ENCODE data around the gene RBM17.
"Not testable (repeated sequence)": the region's sequence is repeated elsewhere in the genome, so short reads cannot be mapped to it uniquely, and the experiment has no call there.

Gene RBM17

DNA sequence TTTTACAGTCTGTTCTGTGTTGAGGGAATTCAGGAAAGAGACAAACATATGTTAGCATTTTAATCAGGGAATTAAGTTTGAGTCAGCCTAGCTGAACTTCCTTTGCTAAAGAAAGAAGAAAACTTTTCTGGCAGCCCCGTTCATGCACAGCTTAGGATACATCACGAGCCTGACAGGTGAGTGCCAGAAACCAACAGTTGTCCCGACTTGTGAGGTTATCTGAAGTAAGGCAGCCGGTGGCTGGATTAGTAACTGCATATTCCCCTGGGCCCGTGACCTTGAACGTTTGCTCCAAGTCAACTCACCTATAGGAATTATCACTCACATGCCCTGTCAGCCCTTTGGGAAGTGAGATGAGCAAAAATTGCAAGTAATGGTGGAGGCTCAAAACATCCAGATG lies 24.1 kb downstream of the RBM17 start:
- no peak for DNase-seq (ENCODE audit: low spot score)

DNA sequence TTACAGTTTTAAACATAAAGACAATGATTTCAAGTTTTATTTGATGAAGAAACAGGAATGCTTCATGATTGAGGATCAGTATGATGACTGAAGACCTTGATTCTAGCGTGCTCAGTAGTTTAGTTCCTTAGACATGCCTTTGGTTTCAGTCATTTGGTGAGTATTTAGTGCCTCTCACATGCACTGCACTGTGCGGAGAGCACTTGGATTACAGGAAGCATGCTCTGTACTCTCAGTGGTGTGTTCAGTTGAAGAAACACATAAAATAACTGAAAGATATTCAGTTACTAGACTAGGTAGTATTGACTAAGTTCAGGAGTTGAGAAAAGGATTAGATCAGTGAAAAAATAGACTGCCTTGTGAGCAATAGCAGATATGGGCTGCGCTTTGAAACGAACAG lies 25.5 kb downstream of the RBM17 start:
- no peak for DNase-seq (ENCODE audit: low spot score)

DNA sequence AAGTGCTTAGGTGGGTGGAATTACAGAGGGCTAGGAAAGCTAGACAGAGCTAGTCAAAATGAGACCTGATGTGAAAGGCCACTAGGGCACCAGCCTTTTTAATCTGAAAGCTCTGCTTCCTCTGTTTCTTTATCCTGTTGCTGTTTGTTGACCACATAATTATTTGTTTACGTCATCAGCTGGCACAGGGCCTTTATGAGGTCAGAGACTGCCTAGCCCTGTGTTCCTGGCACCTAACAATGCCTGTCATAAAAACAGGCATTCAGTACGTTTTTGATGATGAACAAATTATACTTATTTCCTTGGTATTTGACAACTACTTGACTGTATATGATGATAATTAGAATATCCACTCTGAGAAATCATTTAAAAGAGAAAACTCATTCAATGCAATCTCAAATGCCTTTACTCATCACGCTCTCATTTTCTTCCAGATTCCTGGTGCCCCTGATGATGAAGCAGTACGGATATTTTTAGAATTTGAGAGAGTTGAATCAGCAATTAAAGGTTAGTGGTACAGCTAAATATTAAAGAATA lies 26.0 kb downstream of the RBM17 start:
- peak; percentile 86 for DNase-seq (ENCODE audit: low spot score)

DNA sequence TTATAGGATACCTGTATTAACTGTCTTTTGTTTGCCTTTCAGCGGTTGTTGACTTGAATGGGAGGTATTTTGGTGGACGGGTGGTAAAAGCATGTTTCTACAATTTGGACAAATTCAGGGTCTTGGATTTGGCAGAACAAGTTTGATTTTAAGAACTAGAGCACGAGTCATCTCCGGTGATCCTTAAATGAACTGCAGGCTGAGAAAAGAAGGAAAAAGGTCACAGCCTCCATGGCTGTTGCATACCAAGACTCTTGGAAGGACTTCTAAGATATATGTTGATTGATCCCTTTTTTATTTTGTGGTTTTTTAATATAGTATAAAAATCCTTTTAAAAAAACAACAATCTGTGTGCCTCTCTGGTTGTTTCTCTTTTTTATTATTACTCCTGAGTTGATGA lies 26.6 kb downstream of the RBM17 start:
- no peak for DNase-seq (ENCODE audit: low spot score)

DNA sequence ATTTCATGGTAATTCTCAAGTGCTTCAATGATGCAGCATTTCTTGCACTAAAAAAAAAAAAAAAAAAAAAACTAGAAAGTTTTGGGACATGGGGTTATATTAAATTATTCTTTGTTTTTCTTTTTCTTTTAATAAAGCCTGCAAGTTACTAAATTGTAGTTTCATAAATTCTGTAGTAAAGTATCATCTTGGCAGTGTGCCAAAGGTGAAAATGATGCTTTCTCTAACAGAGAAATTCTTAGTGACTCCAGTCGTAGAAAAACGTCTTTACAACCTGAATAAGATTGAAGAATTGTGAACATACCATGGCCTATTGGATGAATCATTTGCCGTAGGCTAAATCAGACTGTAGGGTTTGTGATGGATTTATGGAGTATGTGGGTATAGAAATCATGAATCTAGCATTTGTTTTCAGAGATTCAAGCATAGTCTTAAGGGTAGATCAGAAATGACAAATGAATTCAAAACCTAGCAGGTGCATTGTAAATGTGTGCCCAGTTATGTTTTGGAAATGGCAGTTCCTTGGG lies 27.1 kb downstream of the RBM17 start:
- no peak for DNase-seq (ENCODE audit: low spot score)

DNA sequence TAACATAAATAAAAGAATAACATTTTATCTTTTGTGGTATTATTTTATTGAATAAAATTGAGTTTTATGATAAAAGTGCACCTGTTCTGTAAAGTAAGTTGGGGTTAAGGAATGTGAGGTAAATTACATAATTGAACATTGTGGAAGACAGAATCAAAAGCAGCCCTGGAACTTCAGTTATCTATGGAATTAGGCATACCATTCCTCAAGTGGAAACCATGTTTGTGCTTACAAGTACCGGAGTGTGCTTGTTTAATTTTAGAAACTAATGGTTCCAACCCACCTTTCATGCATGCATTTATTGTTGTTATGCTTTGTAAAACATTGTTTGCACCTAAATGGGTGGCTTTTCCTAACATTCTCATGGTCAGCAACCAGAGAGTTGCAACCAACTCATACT lies 28.0 kb downstream of the RBM17 start:
- no peak for DNase-seq (ENCODE audit: low spot score)

DNA sequence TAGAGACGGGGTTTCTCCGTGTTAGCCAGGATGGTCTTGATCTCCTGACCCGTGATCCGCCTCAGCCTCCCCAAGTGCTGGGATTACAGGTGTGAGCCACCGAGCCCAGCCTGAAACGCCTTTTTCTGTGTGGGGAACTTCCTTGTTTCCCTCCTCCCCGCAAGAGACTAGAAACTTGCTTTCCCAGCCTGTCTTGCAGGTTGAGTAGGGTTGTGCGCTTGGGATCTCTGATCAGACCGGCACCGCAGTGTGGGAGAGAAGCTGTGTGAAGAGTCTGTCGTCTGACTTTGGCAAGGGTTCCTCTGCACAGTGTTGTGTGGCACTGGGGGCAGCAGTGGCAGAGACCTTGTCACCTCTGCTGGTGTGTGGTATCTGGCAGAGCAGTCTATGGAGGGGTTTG lies 28.9 kb downstream of the RBM17 start:
- no peak for DNase-seq (ENCODE audit: low spot score)

DNA sequence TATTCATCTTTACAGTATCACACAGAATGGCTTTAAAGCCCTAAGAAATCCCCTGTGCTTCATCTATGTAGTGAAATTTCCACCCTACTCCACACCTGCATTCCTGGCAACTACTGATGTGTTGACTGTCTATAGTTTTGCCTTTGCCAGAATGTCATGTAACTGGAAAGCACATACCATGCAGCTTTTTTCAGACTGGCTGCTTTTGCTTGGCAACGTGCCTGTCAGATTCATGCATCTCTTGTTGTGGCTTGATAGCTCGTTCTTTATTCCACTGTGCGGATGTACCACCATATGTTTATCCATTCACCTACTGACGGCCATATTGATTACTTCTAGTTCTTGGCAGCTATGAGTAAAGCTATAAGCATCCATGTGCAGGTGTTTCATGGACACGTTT lies 30.6 kb downstream of the RBM17 start:
- no peak for DNase-seq (ENCODE audit: low spot score)

DNA sequence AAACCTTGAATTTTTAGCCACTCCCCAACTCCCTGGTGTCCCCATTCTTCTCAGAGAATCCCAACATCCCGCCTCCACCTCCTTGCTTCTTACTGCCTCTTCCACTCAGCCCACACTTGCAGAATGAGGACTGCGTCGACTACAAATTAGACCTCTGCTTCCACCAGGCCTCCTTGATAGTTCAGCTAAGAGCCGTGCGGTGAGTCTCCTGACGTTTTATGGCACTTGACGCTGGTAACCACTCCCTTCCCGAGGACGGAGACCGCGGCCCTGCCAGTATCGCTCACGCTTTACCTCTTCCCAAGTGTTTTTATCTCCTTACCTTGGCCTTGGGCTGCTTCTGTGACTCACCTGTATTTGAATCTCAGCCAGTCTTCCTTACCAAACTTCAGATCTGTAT lies 31.1 kb downstream of the RBM17 start:
- no peak for DNase-seq (ENCODE audit: low spot score)

DNA sequence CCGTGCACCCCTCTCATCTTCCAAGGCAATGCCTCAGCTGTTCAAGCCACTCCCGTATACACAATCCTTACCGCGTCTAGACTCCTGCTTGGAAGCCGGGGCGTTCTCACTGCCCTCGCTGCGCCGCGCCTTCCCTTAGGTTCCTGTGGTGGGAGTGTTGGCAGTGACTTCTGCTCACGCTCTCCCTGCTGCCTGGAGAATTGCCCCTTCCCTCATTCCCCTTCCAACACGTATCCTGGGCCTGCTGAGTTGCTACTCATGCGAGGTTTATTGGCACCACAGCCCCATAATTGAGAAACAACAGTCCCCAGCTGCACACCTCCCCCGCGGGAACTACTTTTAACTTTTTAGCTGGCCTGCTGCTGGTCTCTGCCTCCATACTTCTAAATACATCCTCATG lies 31.9 kb downstream of the RBM17 start:
- DNase-seq (ENCODE audit: low spot score): no peak

DNA sequence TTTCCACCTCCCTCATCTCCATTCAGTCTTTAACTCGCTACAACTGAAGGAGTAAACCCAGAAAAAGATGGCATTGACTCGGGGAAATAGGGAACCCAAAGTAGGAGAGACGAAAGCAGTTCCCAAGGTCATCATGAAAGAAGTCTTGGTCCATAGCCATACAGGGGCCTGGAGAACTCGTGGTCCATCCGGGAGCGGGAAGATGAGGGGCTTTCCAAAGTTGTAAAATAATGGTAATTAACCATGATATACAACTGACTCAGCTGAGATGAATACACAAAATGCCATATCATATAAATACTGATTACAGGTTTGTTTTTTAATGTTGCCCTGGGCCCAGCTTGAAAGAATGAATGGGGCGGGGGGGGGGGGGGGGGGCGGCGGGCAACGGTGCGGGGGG lies 32.3 kb downstream of the RBM17 start:
- DNase-seq (ENCODE audit: low spot score): no peak

DNA sequence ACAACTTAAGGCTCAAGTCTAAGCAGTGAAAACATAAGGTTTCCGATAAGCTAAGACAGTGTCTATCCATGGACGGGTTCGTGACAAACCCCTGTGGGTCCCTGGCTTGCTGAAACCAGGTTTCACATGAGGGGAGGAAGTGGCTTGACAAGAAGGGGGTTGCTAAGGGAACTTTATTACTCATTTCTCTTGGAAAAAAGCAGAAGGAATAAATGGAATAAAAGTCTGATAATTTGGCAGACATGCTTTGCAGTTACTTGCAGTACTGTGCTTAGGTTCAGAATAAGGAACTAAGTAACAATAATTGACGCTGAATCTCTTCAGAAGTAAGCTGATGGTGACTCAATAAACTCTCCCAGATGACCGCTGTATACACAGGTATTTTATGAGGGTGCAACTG lies 34.7 kb downstream of the RBM17 start:
- DNase-seq (ENCODE audit: low spot score): no peak

DNA sequence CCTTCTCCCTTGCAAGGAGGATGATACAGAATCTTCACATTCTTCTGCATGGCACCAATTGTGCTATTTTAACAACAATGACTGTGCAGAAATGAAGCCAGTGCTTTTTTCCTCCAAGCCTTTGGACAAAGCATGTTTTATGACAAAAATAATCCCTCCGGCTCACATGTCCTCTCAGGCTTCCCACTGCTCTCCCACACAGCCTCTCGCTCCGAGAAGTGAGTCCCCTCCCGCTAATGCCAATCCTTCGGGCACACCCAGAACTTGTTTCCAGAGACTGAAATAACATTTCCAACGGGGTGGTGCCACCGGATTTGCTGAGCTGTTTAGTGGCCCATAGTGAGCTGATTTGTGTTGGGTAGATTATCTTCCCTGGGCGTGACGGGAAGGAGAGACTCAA lies 35.8 kb downstream of the RBM17 start:
- peak; percentile 22 for DNase-seq (ENCODE audit: low spot score)

DNA sequence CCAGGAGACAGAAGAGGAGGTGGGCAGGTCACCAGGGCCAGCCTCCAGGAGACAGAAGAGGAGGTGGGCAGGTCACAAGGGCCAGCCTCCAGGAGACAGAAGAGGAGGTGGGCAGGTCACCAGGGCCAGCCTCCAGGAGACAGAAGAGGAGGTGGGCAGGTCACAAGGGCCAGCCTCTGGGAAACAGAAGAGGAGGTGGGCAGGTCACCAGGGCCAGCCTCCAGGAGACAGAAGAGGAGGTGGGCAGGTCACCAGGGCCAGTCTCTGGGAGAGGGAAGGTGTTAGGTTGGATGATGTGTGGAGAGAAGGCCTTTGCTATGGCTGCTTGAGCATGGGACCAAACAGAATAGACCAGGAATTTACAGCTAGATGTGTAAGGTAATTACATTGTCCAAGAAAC lies 38.6 kb downstream of the RBM17 start:
- DNase-seq (ENCODE audit: low spot score): not testable (repeated sequence)

DNA sequence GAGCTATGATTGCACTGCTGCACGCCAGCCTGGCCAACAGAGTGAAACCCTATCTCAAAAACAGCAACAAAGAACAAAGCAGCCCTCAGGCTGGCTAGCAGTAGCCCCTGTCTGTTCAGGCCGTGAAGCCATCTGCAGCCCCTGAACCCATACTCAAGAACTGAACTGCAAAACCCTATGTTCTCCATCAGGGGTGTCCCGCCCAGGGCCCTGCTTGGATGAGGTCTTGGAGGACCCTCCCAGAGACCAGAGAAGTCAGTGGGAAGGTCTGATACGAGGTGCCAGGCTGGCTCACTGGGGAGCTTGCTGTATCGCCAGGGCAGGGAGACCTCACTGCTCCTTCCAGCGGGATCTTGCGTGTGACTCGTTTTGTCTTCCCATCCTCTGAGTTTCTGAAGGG lies 39.3 kb downstream of the RBM17 start:
- no peak for DNase-seq (ENCODE audit: low spot score)

DNA sequence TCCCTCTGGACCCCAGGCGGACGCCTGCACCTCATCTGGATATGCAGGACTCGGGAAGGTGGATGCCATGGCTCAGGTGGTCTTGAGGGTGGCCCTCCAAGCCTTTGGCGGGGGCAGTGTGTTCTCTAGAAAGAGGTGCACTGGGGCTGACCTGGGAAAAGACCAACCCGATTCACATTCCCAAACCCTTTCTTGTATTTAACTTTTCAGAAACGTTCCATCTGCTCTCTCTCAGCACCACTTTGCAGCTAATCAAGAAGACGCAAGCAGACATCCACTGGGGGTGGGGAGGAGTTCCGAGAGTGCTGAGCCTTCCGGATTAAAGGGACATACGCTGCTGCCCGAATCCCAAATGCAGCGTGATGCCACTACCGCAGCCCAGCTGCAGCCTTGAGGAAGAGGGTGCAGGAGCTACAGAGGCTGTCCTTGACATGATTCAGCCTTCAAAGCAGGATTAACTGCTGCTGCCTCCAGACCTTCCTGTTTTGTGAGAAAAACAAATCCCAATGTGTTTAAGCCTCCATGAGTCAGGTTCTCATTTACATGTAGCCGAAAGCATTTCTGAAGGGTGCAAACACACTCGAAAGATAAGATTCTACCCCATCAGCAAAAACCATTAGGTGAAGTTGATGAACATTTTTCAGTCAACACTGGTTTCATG lies 39.9 kb downstream of the RBM17 start:
- peak; percentile 51 for DNase-seq (ENCODE audit: low spot score)

DNA sequence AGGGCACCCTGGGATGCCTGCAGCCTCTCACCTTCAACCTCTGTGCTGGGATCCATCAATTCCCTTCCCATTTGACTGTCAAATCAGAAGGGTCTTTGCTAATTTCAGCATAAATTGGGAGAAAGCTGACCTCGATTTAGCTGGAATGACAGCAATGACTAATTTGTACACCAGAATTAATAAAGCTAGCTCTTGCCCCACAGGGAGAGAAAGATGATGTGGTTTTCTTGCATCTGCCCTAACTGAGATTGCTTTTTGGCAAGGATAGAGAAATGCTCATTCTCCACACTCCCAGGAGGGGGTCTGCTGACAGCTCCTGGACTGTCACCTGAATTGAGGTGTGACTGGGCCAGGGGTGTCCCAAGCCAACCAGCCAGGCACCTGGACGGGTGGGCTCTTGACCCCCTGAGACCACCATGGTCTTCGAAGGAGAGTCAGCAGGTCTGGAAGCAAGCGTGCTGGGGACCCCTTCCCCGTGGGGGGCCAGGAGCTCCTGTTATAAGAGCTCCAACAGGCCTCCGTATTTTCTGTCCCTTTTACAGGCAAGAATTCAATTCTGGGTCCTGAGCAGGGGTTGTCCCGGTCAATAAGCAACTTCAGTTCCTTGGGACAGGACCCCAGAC lies 42.1 kb downstream of the RBM17 start:
- no peak for DNase-seq (ENCODE audit: low spot score)

DNA sequence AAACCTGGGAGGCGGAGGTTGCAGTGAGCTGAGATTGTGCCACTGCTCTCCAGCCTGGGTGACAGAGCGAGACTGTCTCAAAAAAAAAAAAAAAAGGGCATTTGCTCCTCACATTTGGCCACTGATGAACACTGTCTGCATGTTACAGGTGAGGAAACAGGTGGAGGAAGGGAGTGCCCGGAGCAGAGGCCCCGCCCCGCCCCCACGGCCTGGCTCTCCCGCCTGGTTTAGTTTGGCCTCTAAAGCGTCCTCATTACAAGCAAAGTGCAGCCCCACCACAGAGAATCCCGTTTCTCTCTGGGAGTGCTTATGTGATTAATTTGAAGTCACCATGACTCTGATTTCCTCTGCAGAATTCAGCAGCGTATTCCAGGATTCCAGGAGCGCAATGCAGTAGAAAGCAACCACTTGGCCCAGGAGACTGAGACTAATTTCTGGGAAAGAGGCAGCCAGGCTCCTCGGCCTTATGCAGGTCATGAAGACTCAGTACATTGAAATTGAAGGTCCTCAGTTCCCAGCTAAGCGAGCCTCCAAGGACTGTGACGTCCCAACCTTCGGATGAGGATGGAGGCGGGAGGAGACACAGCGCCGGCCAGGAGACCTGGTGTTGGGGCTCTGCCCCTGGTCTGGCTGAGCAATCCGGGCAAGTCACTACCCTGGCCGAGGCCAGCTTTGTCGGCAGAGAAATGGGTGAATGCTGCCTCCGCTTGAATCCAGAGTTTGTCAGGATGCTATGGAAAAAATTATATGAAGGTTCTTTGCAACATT lies 44.7 kb downstream of the RBM17 start:
- no peak for DNase-seq (ENCODE audit: low spot score)

DNA sequence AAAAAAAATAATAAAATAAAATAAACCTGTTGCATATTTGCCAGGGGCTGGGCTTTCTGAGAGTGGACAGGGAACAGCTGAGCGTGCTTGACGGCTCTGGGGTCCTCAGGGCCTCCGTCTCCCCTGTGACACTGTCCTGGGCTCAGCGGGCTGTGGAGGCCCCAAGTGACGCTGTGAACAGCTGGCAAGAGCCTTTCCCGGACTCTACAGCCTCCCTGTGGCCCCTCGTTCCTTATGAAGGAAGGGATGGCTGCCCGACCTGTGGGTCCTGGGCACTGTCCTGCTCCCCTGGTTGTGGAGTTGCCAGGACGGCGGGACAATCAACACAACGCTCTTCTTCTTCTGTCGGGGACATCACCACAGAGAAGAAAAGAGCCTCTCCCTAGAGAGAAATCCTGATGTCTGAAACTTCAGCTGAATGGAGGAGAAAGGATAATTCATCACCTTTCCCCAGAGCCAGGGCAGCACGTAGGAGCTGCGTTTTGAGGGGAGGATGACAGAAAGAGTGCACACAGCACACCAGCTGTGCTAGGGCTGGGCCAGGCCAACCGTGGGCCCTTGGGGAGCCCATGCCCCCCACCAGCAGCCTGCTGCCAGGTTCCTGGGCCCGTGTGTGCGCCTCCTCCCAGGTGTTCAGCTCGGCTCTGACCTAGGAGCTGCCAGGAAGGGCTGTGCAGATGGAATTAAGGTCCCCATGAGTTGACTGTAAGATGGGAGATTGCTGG lies 45.4 kb downstream of the RBM17 start:
- no peak for DNase-seq (ENCODE audit: low spot score)

DNA sequence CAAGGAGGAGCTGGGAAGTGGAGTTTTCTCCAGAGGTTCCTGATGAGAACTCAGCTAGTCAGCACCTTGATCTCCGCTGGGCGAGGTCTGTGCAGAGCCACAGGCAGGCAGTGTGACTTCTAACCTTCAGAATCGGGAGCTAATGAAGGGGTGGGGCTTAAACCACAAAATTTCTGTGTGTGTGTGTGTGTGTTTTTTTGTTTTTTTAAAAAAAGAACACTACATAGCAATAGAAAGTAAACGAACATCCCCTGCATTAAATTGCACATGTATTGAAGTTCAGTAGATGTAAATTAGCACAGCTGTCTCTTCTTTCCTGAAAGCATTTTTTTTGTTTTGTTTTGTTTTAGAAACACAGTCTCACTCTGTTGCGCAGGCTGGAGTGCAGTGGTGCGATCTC lies 46.2 kb downstream of the RBM17 start:
- DNase-seq (ENCODE audit: low spot score): no peak

DNA sequence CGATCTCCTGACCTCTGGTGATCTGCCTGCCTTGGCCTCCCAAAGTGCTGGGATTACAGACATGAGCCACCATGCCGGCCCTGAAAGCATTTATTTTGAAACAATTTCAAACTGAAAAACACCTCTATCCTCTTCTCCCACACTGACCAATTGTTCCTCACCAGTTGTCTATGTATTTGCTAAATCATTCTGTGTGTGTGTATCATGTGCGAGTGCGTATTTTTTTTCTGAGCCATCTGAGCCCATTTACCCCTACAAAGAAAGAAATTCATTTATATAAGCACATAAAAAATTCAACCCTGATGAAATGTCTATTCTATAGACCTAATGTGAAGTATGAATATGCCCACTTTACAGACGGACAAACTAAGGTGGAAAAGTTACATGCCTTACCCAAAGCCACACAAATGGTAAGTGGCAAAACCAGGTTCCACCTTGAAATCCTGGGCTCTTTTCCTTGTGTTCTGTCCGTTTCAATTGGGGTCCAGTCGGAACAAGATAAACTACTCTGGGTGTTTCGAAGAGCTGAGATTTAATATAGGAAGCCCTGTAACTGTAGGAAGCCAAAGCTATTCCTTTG lies 46.8 kb downstream of the RBM17 start:
- DNase-seq (ENCODE audit: low spot score): no peak
